Measurements from ENCODE around the gene SVIP. TPM values are rescaled to one million over a fixed set of nuclear protein-coding genes. Genes with fewer than 3 reads are reported as not detected.

The SVIP gene, protein sequence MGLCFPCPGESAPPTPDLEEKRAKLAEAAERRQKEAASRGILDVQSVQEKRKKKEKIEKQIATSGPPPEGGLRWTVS
- total RNA-seq (10 to 100 TPM; 28.0 to 53.5 (median 39.3) TPM), polyA plus RNA-seq (20.2 TPM)
- long read RNA-seq, donor 1, full-length matches to known transcripts = 22 of 38 reads
- long read RNA-seq, donor 1, partial matches to known transcripts = 10 of 38 reads
- long read RNA-seq, donor 1, other reads (novel, unspliced or antisense) = 6 of 38 reads
- long read RNA-seq, donor 2, full-length matches to known transcripts = 18 of 25 reads
- long read RNA-seq, donor 2, partial matches to known transcripts = 2 of 25 reads
- long read RNA-seq, donor 2, other reads (novel, unspliced or antisense) = 5 of 25 reads
- long read RNA-seq, donor 3, full-length matches to known transcripts = 3 of 5 reads
- long read RNA-seq, donor 3, partial matches to known transcripts = 1 of 5 reads
- long read RNA-seq, donor 3, other reads (novel, unspliced or antisense) = 1 of 5 reads
- long read RNA-seq, donor 4, full-length matches to known transcripts = 19 of 23 reads
- long read RNA-seq, donor 4, partial matches to known transcripts = 1 of 23 reads
- long read RNA-seq, donor 4, other reads (novel, unspliced or antisense) = 3 of 23 reads

DNA sequence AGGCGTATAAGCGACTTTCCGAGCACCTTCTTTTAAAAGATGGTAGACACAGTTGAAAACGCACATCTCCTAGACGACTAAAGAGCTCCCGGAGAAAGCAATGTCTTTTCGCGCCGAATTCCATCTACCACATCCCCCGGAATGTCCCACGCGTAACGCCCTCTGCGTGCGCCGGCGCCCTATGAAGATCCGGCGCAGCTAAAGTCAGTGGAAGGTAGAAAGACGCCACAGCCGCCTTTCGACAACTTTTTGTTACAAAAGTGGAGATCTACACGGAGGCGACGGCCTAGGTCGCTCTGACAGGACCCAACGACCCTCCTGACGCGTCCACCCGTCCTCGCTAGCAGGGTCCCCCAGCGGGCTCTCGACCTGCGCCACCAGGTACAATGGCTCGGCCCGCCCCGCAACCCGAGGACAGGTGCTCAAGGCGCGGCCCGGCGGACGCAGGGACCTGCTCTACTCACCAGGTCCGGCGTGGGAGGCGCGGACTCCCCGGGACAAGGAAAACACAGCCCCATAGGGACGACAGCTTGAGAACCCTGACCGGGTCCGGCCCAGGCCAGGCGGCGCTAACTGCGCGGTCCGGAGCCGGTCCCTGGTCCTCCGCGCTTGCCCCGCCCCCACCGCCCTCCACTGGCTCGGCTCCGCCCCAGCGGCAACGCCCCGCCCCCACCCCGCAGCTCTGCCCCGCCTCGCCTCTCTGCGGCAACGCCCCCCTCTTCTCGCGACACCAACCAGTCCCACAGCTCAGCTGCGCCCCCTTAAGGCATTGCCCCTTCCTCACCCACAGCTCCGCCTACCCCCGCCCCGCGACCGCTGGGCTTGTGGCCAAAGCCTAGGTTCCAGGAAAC lies at the start of gene SVIP:
Gene SVIP (minus strand): TSS at position 571 of the 851 bp plus-strand sequence. CDS start 53 bp downstream, at position 518.
- DNase-seq (peak; percentile 94 to 97 (median 97)), ATAC-seq (peak; percentile 100)
- H3K9me3 ChIP-seq (ENCODE audit: control insufficient read depth, low read length) = no peaks in the 10 kb centered on the region
- intact Hi-C loops (cut with DNase I) = no loop called here
- H3K4me3 ChIP-seq (ENCODE audit: low read length) = peak within 1 kb of the TSS; percentile 72
- H3K27ac ChIP-seq (ENCODE audit: low read length) = peak within 1 kb of the TSS; percentile 18
- no peaks in the 10 kb centered on the region for H3K27me3 ChIP-seq (ENCODE audit: control insufficient read depth, insufficient read depth)
- H3K4me1 ChIP-seq (ENCODE audit: control insufficient read depth, insufficient read depth, low read length) = no peaks in the 10 kb centered on the region
- under 1% methylated on average over 79 of the region's 79 CpGs for WGBS

DNA sequence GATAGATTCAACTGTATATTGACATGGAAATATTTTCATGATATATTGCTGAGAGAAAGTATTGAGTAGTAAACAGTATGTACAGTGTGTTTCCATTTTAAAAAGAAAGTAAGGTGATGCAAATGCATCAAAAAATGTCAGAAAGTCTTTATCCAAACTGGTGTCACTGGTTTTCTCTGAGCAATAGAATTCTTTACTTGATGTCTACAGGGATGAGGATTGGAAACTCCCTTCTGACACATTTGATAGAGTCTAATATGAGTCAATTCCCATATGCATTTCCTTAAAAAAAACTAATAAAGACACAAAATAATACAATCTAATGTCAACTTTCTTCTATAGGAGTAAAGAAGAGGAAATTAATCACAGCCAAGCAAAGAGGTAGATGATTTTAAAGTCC lies 49.0 kb upstream of the SVIP start:
- H3K27me3 ChIP-seq (ENCODE audit: control insufficient read depth, insufficient read depth) = no peaks in the 10 kb centered on the region
- DNase-seq = no peak
- no peaks in the 10 kb centered on the region for H3K9me3 ChIP-seq (ENCODE audit: control insufficient read depth, low read length)
- intact Hi-C loops (cut with DNase I) = no loop called here
- no peak overlapping the region for H3K27ac ChIP-seq (ENCODE audit: low read length)
- no peak overlapping the region for H3K4me3 ChIP-seq (ENCODE audit: low read length)
- no peak for ATAC-seq
- H3K4me1 ChIP-seq (ENCODE audit: control insufficient read depth, insufficient read depth, low read length) = no peaks in the 10 kb centered on the region

DNA sequence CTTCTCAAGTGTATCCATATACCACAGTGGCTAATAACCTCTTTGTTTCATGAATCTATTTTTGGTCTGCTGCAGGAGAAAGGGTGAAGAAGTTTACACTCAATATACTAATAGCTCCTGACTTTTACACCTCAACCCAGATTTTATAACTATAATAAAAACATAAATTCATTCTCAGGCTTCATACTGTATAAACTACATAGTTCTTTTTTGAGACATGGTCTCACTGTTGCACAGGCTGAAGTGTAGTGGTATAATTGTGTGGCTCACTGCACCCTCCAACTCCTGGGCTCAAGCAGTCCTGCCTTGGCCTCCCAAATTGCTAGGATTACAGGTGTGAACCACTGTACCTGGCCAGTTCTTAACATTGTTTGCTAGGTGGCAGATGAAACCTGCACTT lies 48.4 kb upstream of the SVIP start:
- Histone ChIP-seq H3K27me3 (ENCODE audit: control insufficient read depth, insufficient read depth) (no peaks in the 10 kb centered on the region), H3K27ac (ENCODE audit: low read length) (no peak overlapping the region), H3K9me3 (ENCODE audit: control insufficient read depth, low read length) (no peaks in the 10 kb centered on the region), H3K4me3 (ENCODE audit: low read length) (no peak overlapping the region), H3K4me1 (ENCODE audit: control insufficient read depth, insufficient read depth, low read length) (no peaks in the 10 kb centered on the region)
- intact Hi-C loops (cut with DNase I) = no loop called here
- ATAC-seq (no peak), DNase-seq (no peak)

DNA sequence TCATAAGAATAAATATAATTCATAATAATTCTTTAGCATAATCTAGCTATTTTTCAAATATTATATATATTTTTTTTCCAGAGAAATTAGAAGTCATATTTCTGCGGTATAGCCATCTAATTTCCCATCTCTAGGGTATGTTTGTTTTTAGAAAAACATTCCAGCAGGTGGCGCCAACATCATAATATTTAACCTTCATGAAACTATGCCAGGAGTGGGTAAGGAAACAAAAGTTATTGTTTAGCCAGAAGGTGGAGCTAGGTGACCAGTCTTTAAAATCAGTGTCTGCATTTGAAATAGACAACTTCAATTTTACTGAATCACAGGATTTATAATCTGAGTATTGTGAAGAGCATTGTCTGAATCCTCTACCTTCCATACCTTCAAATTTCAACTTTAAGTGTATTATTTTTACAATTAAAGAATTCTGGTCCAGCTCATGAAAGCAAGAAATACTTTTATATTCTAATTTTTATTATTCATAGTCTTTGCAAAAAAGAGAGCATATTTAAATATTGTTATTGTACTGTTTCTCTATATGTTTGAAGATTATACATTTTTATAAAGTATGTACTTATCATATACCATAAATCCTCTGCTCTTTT lies 46.4 kb upstream of the SVIP start:
- peak in 2 of 3 donors; percentile 38 to 74 for DNase-seq
- 3% methylated on average over 2 of the region's 2 CpGs for WGBS
- H3K9me3 ChIP-seq (ENCODE audit: control insufficient read depth, low read length) = no peaks in the 10 kb centered on the region
- intact Hi-C loops (cut with DNase I) = no loop called here
- no peaks in the 10 kb centered on the region for H3K27me3 ChIP-seq (ENCODE audit: control insufficient read depth, insufficient read depth)
- ATAC-seq = peak; percentile 68 to 69
- no peak overlapping the region for H3K27ac ChIP-seq (ENCODE audit: low read length)
- H3K4me3 ChIP-seq (ENCODE audit: low read length) = no peak overlapping the region
- H3K4me1 ChIP-seq (ENCODE audit: control insufficient read depth, insufficient read depth, low read length) = no peaks in the 10 kb centered on the region

DNA sequence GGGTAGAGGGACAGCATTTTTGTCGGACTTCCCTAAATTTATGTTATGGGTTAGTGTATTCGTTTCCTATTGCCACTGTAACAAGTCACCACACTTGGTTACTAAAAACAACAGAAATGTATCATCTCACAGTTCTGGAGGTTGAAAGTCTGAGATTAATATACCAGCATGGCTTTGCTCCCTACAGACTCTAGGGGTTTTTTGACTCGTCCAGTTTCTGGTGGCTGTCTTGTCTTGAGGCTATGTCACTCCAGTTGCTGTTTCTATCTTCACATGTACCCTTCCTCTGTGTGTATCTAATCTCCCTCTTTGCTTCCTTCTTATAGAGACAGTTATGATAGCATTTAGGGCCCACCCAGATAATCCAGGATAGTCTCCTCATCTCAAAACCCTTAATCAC lies 39.7 kb upstream of the SVIP start:
- WGBS = 87% methylated on average over 3 of the region's 3 CpGs
- Histone ChIP-seq H3K4me3 (ENCODE audit: low read length) (no peak overlapping the region), H3K27ac (ENCODE audit: low read length) (no peak overlapping the region), H3K27me3 (ENCODE audit: control insufficient read depth, insufficient read depth) (no peaks in the 10 kb centered on the region), H3K9me3 (ENCODE audit: control insufficient read depth, low read length) (no peaks in the 10 kb centered on the region), H3K4me1 (ENCODE audit: control insufficient read depth, insufficient read depth, low read length) (no peaks in the 10 kb centered on the region)
- DNase-seq (no peak), ATAC-seq (no peak)
- intact Hi-C loops (cut with DNase I) = no loop called here

DNA sequence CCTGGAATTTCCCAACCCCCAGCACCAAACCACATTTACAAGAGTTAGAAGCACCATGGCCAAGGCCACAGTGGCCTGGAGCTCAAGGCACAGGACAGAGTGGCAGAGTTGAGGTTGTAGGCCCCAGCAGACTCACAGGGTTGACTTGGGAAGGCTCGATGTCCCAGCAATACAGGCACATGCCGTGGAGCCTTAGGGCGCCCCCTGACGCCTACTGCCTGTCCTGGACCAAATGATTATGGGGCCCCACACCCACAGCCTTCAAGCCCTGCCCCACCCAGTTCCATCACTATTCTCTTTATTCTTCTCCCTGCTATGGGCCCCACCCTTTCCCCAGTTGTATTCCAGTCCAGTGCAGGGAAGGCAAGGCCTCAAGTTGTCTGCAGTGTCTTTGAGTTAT lies 30.6 kb upstream of the SVIP start, which contains the start of gene CCDC179:
Gene CCDC179 (minus strand): TSS at position 234 of the 400 bp plus-strand sequence. CDS start 53 bp downstream, at position 181.
- DNase-seq = no peak
- Histone ChIP-seq H3K9me3 (ENCODE audit: control insufficient read depth, low read length) (no peaks in the 10 kb centered on the region), H3K27ac (ENCODE audit: low read length) (no peak within 1 kb of the TSS), H3K4me3 (ENCODE audit: low read length) (no peak within 1 kb of the TSS), H3K27me3 (ENCODE audit: control insufficient read depth, insufficient read depth) (no peaks in the 10 kb centered on the region), H3K4me1 (ENCODE audit: control insufficient read depth, insufficient read depth, low read length) (no peaks in the 10 kb centered on the region)
- WGBS = 98% methylated on average over 4 of the region's 4 CpGs
- ATAC-seq = no peak
- intact Hi-C loops (cut with DNase I) = no loop called here

DNA sequence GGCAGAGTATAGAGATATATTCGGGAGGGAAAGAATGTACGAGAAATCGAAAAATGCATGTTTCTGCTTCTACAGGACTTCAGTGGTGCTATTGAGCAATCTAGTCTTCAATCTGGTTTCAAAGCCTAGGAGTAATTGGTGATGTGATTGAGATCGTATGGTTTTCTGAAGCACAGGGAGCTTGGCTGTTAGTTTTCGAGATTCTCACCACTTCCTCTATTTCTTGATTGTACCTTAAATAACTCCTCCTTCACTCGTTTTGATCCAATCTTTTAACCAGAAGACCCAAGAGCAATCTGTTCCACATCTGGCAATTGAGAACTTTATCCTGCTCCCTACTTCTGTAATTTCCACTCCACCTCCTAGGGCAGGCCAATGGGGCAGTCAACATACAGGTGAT lies 30.2 kb upstream of the SVIP start:
- intact Hi-C loops (cut with DNase I) = no loop called here
- DNase-seq = no peak
- WGBS = 88% methylated on average over 6 of the region's 6 CpGs
- Histone ChIP-seq H3K27me3 (ENCODE audit: control insufficient read depth, insufficient read depth) (no peaks in the 10 kb centered on the region), H3K9me3 (ENCODE audit: control insufficient read depth, low read length) (no peaks in the 10 kb centered on the region), H3K4me3 (ENCODE audit: low read length) (no peak overlapping the region), H3K4me1 (ENCODE audit: control insufficient read depth, insufficient read depth, low read length) (no peaks in the 10 kb centered on the region), H3K27ac (ENCODE audit: low read length) (no peak overlapping the region)
- ATAC-seq = no peak

DNA sequence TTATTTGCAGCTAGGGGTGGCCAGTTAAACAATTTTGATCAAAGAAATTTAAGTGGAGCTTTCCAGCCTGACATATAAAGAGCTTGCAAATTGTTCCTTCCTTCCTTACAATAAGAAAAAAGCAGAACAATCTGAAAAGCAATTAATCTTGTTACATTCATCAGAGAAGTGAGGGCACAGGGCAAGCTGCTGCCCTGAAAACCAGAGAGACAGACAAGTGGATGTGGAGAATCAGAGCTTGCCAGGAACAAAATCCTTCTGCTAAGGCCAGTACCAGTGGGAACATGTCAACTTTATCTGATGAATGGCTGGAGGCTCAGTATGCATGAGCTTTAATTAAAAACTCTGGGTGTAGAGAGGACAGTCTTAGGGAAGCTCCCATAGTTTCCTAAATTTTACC lies 21.9 kb upstream of the SVIP start:
- H3K27me3 ChIP-seq (ENCODE audit: control insufficient read depth, insufficient read depth) = no peaks in the 10 kb centered on the region
- ATAC-seq (no peak), DNase-seq (no peak)
- H3K4me3 ChIP-seq (ENCODE audit: low read length) = no peak overlapping the region
- intact Hi-C loops (cut with DNase I) = no loop called here
- no peaks in the 10 kb centered on the region for H3K9me3 ChIP-seq (ENCODE audit: control insufficient read depth, low read length)
- H3K4me1 ChIP-seq (ENCODE audit: control insufficient read depth, insufficient read depth, low read length) = no peaks in the 10 kb centered on the region
- H3K27ac ChIP-seq (ENCODE audit: low read length) = no peak overlapping the region

DNA sequence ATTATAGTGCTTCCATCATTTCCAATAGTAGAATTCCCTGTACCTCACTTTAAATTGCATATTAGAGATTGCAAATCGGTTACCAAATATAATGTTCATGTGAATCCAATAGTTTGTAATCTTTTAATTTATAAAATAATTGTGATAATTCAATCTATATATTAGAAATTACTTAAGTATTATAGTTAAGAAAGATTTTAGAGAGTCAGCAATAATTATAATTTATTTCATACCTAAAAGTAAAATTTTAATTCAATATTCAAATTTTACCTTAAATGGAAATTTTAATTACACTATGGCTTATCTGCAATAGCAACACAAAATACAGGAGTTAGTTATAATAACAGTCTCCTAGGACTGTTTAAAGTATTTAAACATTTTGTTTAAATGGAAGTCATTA lies 17.1 kb upstream of the SVIP start:
- intact Hi-C loops (cut with DNase I) = no loop called here
- no peaks in the 10 kb centered on the region for H3K4me1 ChIP-seq (ENCODE audit: control insufficient read depth, insufficient read depth, low read length)
- no peak overlapping the region for H3K4me3 ChIP-seq (ENCODE audit: low read length)
- WGBS = 94% methylated on average over 1 of the region's 1 CpG
- no peak overlapping the region for H3K27ac ChIP-seq (ENCODE audit: low read length)
- DNase-seq = no peak
- no peak for ATAC-seq
- H3K9me3 ChIP-seq (ENCODE audit: control insufficient read depth, low read length) = no peaks in the 10 kb centered on the region
- H3K27me3 ChIP-seq (ENCODE audit: control insufficient read depth, insufficient read depth) = no peaks in the 10 kb centered on the region

DNA sequence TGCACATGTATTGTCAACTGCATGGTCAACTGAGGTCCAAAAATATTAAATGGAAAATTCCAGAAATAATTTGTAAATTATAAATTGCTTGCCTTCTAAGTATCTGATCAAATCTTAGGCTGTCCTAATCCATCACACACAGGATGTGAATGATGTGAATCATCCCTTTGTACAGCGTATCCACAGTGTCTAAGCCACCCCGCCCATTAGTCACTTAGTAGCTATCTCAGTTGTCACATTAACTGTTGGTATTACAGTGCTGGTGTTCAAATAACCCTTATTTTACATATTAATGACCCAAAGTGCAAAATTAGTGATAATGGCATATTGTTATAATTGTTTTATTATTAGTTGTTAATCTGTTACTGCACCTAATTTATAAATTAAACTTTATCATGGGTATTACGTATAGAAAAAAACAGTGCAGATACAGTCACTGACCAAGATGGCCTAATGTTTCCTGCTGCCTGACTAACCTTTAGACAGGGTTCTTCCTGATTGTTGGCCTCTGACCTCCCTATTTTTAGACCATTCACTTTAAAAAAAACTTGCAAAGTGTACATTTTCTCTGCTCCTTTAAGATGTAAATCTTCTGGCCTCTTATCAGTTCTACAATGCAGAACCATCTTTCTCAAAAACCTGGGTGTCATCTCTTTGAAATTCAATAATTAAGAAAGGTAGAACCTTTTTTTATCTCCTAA lies 2.9 kb upstream of the SVIP start:
- H3K4me1 ChIP-seq (ENCODE audit: control insufficient read depth, insufficient read depth, low read length) = no peaks in the 10 kb centered on the region
- no peaks in the 10 kb centered on the region for H3K9me3 ChIP-seq (ENCODE audit: control insufficient read depth, low read length)
- H3K27me3 ChIP-seq (ENCODE audit: control insufficient read depth, insufficient read depth) = no peaks in the 10 kb centered on the region
- no peak overlapping the region for H3K4me3 ChIP-seq (ENCODE audit: low read length)
- WGBS = 64% methylated on average over 3 of the region's 3 CpGs
- ATAC-seq (no peak), DNase-seq (no peak)
- H3K27ac ChIP-seq (ENCODE audit: low read length) = no peak overlapping the region
- intact Hi-C loops (cut with DNase I) = no loop called here

Data from right cardiac atrium (tissue), 5 donors.